ENCODE results near the gene PPIG. TPM values are rescaled to one million over a fixed set of nuclear protein-coding genes. Genes with fewer than 3 reads are reported as not detected.
"Not testable (repeated sequence)": the region's sequence is repeated elsewhere in the genome, so short reads cannot be mapped to it uniquely, and the experiment has no call there.

PPIG gene
- 44.1 TPM for total RNA-seq
- long read RNA-seq, full-length matches to known transcripts = 34 of 89 reads
- long read RNA-seq, partial matches to known transcripts = 36 of 89 reads
- long read RNA-seq, other reads (novel, unspliced or antisense) = 19 of 89 reads

GRCh38 chr2:169584005-169584877, at the start of gene PPIG:
Gene PPIG, plus strand, starts transcription at chr2:169584351. Its CDS starts 19,691 bp downstream, at chr2:169604042.
- DNase-seq (ENCODE audit: low spot score) = peak; percentile 95

- not testable (repeated sequence) for DNase-seq (ENCODE audit: low spot score)
These were observed 44.7 kb upstream of the PPIG start for GRCh38 chr2:169539460-169539859.

GRCh38 chr2:169540146-169540545, 44.0 kb upstream of the PPIG start:
- DNase-seq (ENCODE audit: low spot score) = no peak

- no peak for DNase-seq (ENCODE audit: low spot score)
These were observed 41.7 kb upstream of the PPIG start for GRCh38 chr2:169542433-169542832.

- no peak for DNase-seq (ENCODE audit: low spot score)
These were observed 37.4 kb upstream of the PPIG start for GRCh38 chr2:169546756-169547155.

- no peak for DNase-seq (ENCODE audit: low spot score)
These were observed 22.8 kb upstream of the PPIG start for GRCh38 chr2:169561364-169561763.

GRCh38 chr2:169562084-169562483, 22.1 kb upstream of the PPIG start:
- DNase-seq (ENCODE audit: low spot score) = not testable (repeated sequence)

- no peak for DNase-seq (ENCODE audit: low spot score)
These were observed 21.6 kb upstream of the PPIG start for GRCh38 chr2:169562519-169562918.

GRCh38 chr2:169565686-169566085, 18.5 kb upstream of the PPIG start:
- DNase-seq (ENCODE audit: low spot score) = no peak

- DNase-seq (ENCODE audit: low spot score) = no peak
These were observed 14.2 kb upstream of the PPIG start for GRCh38 chr2:169569948-169570347.

- DNase-seq (ENCODE audit: low spot score) = not testable (repeated sequence)
These were observed 13.4 kb upstream of the PPIG start for GRCh38 chr2:169570752-169571151.

GRCh38 chr2:169571571-169571970, 12.6 kb upstream of the PPIG start:
- DNase-seq (ENCODE audit: low spot score) = no peak

GRCh38 chr2:169572189-169572588, 12.0 kb upstream of the PPIG start:
- no peak for DNase-seq (ENCODE audit: low spot score)

- no peak for DNase-seq (ENCODE audit: low spot score)
These were observed 11.4 kb upstream of the PPIG start for GRCh38 chr2:169572821-169573159.

GRCh38 chr2:169573160-169573973, 10.8 kb upstream of the PPIG start, which contains the start of gene FASTKD1:
Gene FASTKD1, minus strand, starts transcription at chr2:169573865. Its CDS starts 1,836 bp downstream, at chr2:169572029.
- peak; percentile 95 for DNase-seq (ENCODE audit: low spot score)

- no peak for DNase-seq (ENCODE audit: low spot score)
These were observed 10.2 kb upstream of the PPIG start for GRCh38 chr2:169573974-169574299.

GRCh38 chr2:169574539-169574938, 9.6 kb upstream of the PPIG start:
- DNase-seq (ENCODE audit: low spot score) = not testable (repeated sequence)

GRCh38 chr2:169575264-169575663, 8.9 kb upstream of the PPIG start:
- not testable (repeated sequence) for DNase-seq (ENCODE audit: low spot score)

- no peak for DNase-seq (ENCODE audit: low spot score)
These were observed 5.1 kb upstream of the PPIG start for GRCh38 chr2:169579044-169579443.

- DNase-seq (ENCODE audit: low spot score) = not testable (repeated sequence)
These were observed 1.4 kb upstream of the PPIG start for GRCh38 chr2:169582552-169583266.

GRCh38 chr2:169583518-169583917, 633 bp upstream of the PPIG start:
- no peak for DNase-seq (ENCODE audit: low spot score)
